IPS DF 4.7 (cell line): Measurements from ENCODE around the gene JHY.

ENCODE experiments used
- DNase-seq: peaks from one replicate; pipeline ENCODE4 v3.0.0-alpha.2; 2013; ENCODE audit warnings: low spot score; ENCODE audit errors: extremely low read depth

JHY gene

GRCh38 chr11:122871302-122871701 is 11.3 kb upstream of the JHY start:
- DNase-seq = no peak

- DNase-seq = no peak
These were observed 10.5 kb upstream of the JHY start for GRCh38 chr11:122872046-122872445.

- no peak for DNase-seq
These were observed 7.6 kb upstream of the JHY start for GRCh38 chr11:122874991-122875390.

GRCh38 chr11:122877732-122878131 is 4.8 kb upstream of the JHY start:
- DNase-seq = no peak

GRCh38 chr11:122879785-122880184 is 2.8 kb upstream of the JHY start:
- no peak for DNase-seq

GRCh38 chr11:122882857-122883645 is 492 bp downstream of the JHY start:
- no peak for DNase-seq

GRCh38 chr11:122883646-122883979 is 1.1 kb downstream of the JHY start:
- no peak for DNase-seq

GRCh38 chr11:122888162-122888561 is 5.6 kb downstream of the JHY start:
- DNase-seq = no peak

- no peak for DNase-seq
These were observed 10.6 kb downstream of the JHY start for GRCh38 chr11:122893131-122893530.

GRCh38 chr11:122895563-122895962 is 13.0 kb downstream of the JHY start:
- DNase-seq = no peak

GRCh38 chr11:122897606-122898210 is 15.1 kb downstream of the JHY start:
- DNase-seq = no peak

GRCh38 chr11:122898799-122899198 is 16.2 kb downstream of the JHY start:
- DNase-seq = no peak

GRCh38 chr11:122900587-122901202 is 18.1 kb downstream of the JHY start:
- DNase-seq = no peak

- DNase-seq = no peak
These were observed 20.4 kb downstream of the JHY start for GRCh38 chr11:122902951-122903350.

- peak; percentile 5 for DNase-seq
These were observed 28.2 kb downstream of the JHY start for GRCh38 chr11:122910775-122911174.

GRCh38 chr11:122917311-122917710 is 34.8 kb downstream of the JHY start:
- no peak for DNase-seq

- DNase-seq = no peak
These were observed 36.2 kb downstream of the JHY start for GRCh38 chr11:122918734-122919133.

GRCh38 chr11:122920579-122920978 is 38.0 kb downstream of the JHY start:
- DNase-seq = no peak

- DNase-seq = no peak
These were observed 40.3 kb downstream of the JHY start for GRCh38 chr11:122922893-122923292.

GRCh38 chr11:122923302-122923701 is 40.7 kb downstream of the JHY start:
- no peak for DNase-seq

- DNase-seq = no peak
These were observed 49.0 kb downstream of the JHY start for GRCh38 chr11:122931510-122931909.

- DNase-seq = no peak
These were observed 50.9 kb downstream of the JHY start for GRCh38 chr11:122933416-122933815.

GRCh38 chr11:122937983-122938382 is 55.4 kb downstream of the JHY start:
- no peak for DNase-seq
